GF-D8 (cell line): Measurements from ENCODE around the gene RPUSD1.

Experiments used
- DNase-seq: peaks from one replicate; lab custom pipeline; 2025; lab: John Stamatoyannopoulos, UW

RPUSD1 gene

GRCh38 chr16:799111-799947 lies 11.1 kb upstream of the RPUSD1 start:
- no peak for DNase-seq

- no peak for DNase-seq
These were observed 10.5 kb upstream of the RPUSD1 start for GRCh38 chr16:798666-799065.

- DNase-seq = no peak
These were observed 9.5 kb upstream of the RPUSD1 start for GRCh38 chr16:797686-798085.

GRCh38 chr16:797120-797420 lies 8.9 kb upstream of the RPUSD1 start:
- no peak for DNase-seq

GRCh38 chr16:796296-797119 lies 8.3 kb upstream of the RPUSD1 start:
- DNase-seq = no peak

- DNase-seq = no peak
These were observed 7.5 kb upstream of the RPUSD1 start for GRCh38 chr16:795580-796229.

GRCh38 chr16:794853-795466 lies 6.8 kb upstream of the RPUSD1 start:
- no peak for DNase-seq

GRCh38 chr16:794091-794822 lies 6.1 kb upstream of the RPUSD1 start:
- DNase-seq = no peak

GRCh38 chr16:793414-793813 lies 5.2 kb upstream of the RPUSD1 start:
- no peak for DNase-seq

- no peak for DNase-seq
These were observed 4.2 kb upstream of the RPUSD1 start for GRCh38 chr16:792221-792995.

GRCh38 chr16:791131-791530 lies 3.0 kb upstream of the RPUSD1 start:
- no peak for DNase-seq

- no peak for DNase-seq
These were observed 1.9 kb upstream of the RPUSD1 start for GRCh38 chr16:790086-790485.

GRCh38 chr16:789191-789850 lies 1.1 kb upstream of the RPUSD1 start:
- no peak for DNase-seq

GRCh38 chr16:788399-789126 lies 382 bp upstream of the RPUSD1 start, which contains the start of gene CHTF18:
CHTF18 (plus strand) TSS chr16:788620; CDS start chr16:788685, 65 bp downstream.
- DNase-seq = peak; percentile 70

- DNase-seq = no peak
These were observed 737 bp downstream of the RPUSD1 start for GRCh38 chr16:787321-787966.

GRCh38 chr16:785563-786535 lies 2.3 kb downstream of the RPUSD1 start:
- no peak for DNase-seq

- DNase-seq = no peak
These were observed 3.8 kb downstream of the RPUSD1 start for GRCh38 chr16:784431-784830.
